Uterus (tissue), 4 donors: Measurements from ENCODE around the gene STIM1. TPM values are rescaled to one million over a fixed set of nuclear protein-coding genes. Genes with fewer than 3 reads are reported as not detected.

ENCODE experiments used
- DNase-seq, 2 donors: peaks; one replicate each; pipeline ENCODE4 v3.0.0-alpha.2; 2019 to 2020
- H3K27ac ChIP-seq, 2 donors: fragments of 200-600 bp; sonication (generic); 1 replicate in 1 of 2; 2 replicates in 1 of 2; pipeline ENCODE4 v1.5.1; 2016 to 2018
- H3K27me3 ChIP-seq, 2 donors: fragments of 200-600 bp; sonication (generic); one replicate each; pipeline ENCODE4 v1.5.1; 2018 to 2019; ENCODE audit warnings: control low read depth in 1 of 2
- H3K36me3 ChIP-seq, 2 donors: fragments of 200-600 bp; sonication (generic); one replicate each; pipeline ENCODE4 v1.5.1; 2019; ENCODE audit warnings: control low read depth in 1 of 2
- H3K4me1 ChIP-seq, 2 donors: fragments of 200-600 bp; sonication (generic); one replicate each; pipeline ENCODE4 v1.5.1; 2018 to 2019; ENCODE audit warnings: control low read depth in 1 of 2
- H3K4me3 ChIP-seq, 2 donors: fragments of 200-600 bp; sonication (generic); 1 replicate in 1 of 2; 2 replicates in 1 of 2; pipeline ENCODE4 v1.5.1; 2018 to 2019; ENCODE audit warnings: mild to moderate bottlenecking in 1 of 2
- H3K9me3 ChIP-seq, 2 donors: fragments of 200-600 bp; sonication (generic); one replicate each; pipeline ENCODE4 v1.5.1; 2019; ENCODE audit warnings: control low read depth in 1 of 2
- CTCF ChIP-seq, 4 experiments: fragments of 200-600 bp in 2 of 4; fragments of 450-650 bp in 2 of 4; sonication (generic) in 2 of 4; IDR thresholded peaks; one replicate each; pipeline ENCODE4 v1.5.1; 2016 to 2019; ENCODE audit warnings: antibody characterized with exemption in 4 of 4, mild to moderate bottlenecking in 2 of 4, moderate library complexity in 1 of 4
- POLR2A ChIP-seq, 2 donors: fragments of 450-650 bp; IDR thresholded peaks; one replicate each; pipeline ENCODE4 v1.6.1; 2016; ENCODE audit warnings: antibody characterized with exemption in 2 of 2, mild to moderate bottlenecking in 1 of 2, moderate library complexity in 1 of 2
- intact Hi-C: fragments of 100-400 bp; cut with DNase I; formaldehyde crosslinking; loops from one replicate; pipeline ENCODE4 v1.15.1; 2023; ENCODE audit warnings: low total_unique reads
- total RNA-seq, 4 donors: library from RNA; depleted of rRNA in 3 of 4; stranded (reverse); fragments of >200 nt in 3 of 4; gene quantifications; one replicate each; pipeline versions ENCODE4 v1.1.0 to v1.2.4, GENCODE V29; 2014 to 2023
- donor health status: DM: yes; HTN: yes; CAD: no.

Gene STIM1
- total RNA-seq, 4 donors from 2014 or later, result 37.6 to 114 (median 56.3) TPM

- Histone ChIP-seq H3K27ac (no peak overlapping the region), H3K4me1 (no peaks in the 10 kb centered on the region), H3K9me3 (no peaks in the 10 kb centered on the region), H3K4me3 (no peak overlapping the region), H3K36me3 (peaks cover 0 to 2% of the 10 kb centered on the region in 2 donors), H3K27me3 (no peaks in the 10 kb centered on the region)
- TF ChIP-seq POLR2A (IDR thresholded peaks at IDR 0.05), result no peak
- TF ChIP-seq CTCF (IDR thresholded peaks at IDR 0.05), result no peak
- intact Hi-C loops, result no loop called here
- DNase-seq, result no peak
Measured at GRCh38 chr11:4017129-4017528, 161.7 kb downstream of the STIM1 start.

GRCh38 chr11:4018641-4019040 is 163.2 kb downstream of the STIM1 start:
- no peak for TF ChIP-seq POLR2A (IDR thresholded peaks at IDR 0.05)
- no peak for TF ChIP-seq CTCF (IDR thresholded peaks at IDR 0.05)
- intact Hi-C loops, result no loop called here
- no peak for DNase-seq
- H3K27ac ChIP-seq, result no peak overlapping the region
- H3K36me3 ChIP-seq, result peaks cover 0 to 2% of the 10 kb centered on the region in 2 donors
- H3K4me1 ChIP-seq, result no peaks in the 10 kb centered on the region
- H3K9me3 ChIP-seq, result no peaks in the 10 kb centered on the region
- H3K27me3 ChIP-seq, result no peaks in the 10 kb centered on the region
- H3K4me3 ChIP-seq, result no peak overlapping the region

- TF ChIP-seq CTCF (IDR thresholded peaks at IDR 0.05) (no peak), POLR2A (IDR thresholded peaks at IDR 0.05) (no peak)
Measured at GRCh38 chr11:4019891-4020290, 164.4 kb downstream of the STIM1 start.

GRCh38 chr11:4022669-4023068 is 167.2 kb downstream of the STIM1 start:
- H3K27me3 ChIP-seq, result no peaks in the 10 kb centered on the region
- intact Hi-C loops, result no loop called here
- no peak for TF ChIP-seq POLR2A (IDR thresholded peaks at IDR 0.05)
- TF ChIP-seq CTCF (IDR thresholded peaks at IDR 0.05), result no peak

More at GRCh38 chr11:4019891-4020290, 164.4 kb downstream of the STIM1 start:
- H3K27me3 ChIP-seq, result no peaks in the 10 kb centered on the region
- intact Hi-C loops, result no loop called here
- no peak overlapping the region for H3K27ac ChIP-seq
- H3K4me3 ChIP-seq, result no peak overlapping the region
- peaks cover 0 to 2% of the 10 kb centered on the region in 2 donors for H3K36me3 ChIP-seq
- H3K9me3 ChIP-seq, result no peaks in the 10 kb centered on the region
- H3K4me1 ChIP-seq, result peaks cover 5% of the 10 kb centered on the region in 2 donors
- no peak for DNase-seq

GRCh38 chr11:4025248-4025966 is 169.9 kb downstream of the STIM1 start:
- intact Hi-C loops, result no loop called here
- H3K4me1 ChIP-seq, result peaks cover 11 to 24% of the 10 kb centered on the region in 2 donors
- peak in 1 of 2 donors; percentile 34 for DNase-seq
- H3K9me3 ChIP-seq, result no peaks in the 10 kb centered on the region
- TF ChIP-seq CTCF (IDR thresholded peaks at IDR 0.05) (no peak), POLR2A (IDR thresholded peaks at IDR 0.05) (no peak)
- no peaks in the 10 kb centered on the region for H3K27me3 ChIP-seq
- H3K27ac ChIP-seq, result peak overlapping the region; percentile 75 to 86
- H3K4me3 ChIP-seq, result no peak overlapping the region
- H3K36me3 ChIP-seq, result peaks cover 0 to 2% of the 10 kb centered on the region in 2 donors

More at GRCh38 chr11:4022669-4023068, 167.2 kb downstream of the STIM1 start:
- no peak overlapping the region for H3K27ac ChIP-seq
- H3K4me1 ChIP-seq, result peaks cover 6 to 19% of the 10 kb centered on the region in 2 donors
- no peak for DNase-seq
- H3K36me3 ChIP-seq, result peaks cover 0 to 2% of the 10 kb centered on the region in 2 donors
- H3K9me3 ChIP-seq, result no peaks in the 10 kb centered on the region
- no peak overlapping the region for H3K4me3 ChIP-seq
